ENCODE data around the gene HMGN4. TPM values are rescaled to one million over a fixed set of nuclear protein-coding genes. Genes with fewer than 3 reads are reported as not detected.
"Not testable (repeated sequence)": the region's sequence is repeated elsewhere in the genome, so short reads cannot be mapped to it uniquely, and the experiment has no call there.

HMGN4 gene
- polyA plus RNA-seq, 1 experiment, result 41.4 TPM

DNA sequence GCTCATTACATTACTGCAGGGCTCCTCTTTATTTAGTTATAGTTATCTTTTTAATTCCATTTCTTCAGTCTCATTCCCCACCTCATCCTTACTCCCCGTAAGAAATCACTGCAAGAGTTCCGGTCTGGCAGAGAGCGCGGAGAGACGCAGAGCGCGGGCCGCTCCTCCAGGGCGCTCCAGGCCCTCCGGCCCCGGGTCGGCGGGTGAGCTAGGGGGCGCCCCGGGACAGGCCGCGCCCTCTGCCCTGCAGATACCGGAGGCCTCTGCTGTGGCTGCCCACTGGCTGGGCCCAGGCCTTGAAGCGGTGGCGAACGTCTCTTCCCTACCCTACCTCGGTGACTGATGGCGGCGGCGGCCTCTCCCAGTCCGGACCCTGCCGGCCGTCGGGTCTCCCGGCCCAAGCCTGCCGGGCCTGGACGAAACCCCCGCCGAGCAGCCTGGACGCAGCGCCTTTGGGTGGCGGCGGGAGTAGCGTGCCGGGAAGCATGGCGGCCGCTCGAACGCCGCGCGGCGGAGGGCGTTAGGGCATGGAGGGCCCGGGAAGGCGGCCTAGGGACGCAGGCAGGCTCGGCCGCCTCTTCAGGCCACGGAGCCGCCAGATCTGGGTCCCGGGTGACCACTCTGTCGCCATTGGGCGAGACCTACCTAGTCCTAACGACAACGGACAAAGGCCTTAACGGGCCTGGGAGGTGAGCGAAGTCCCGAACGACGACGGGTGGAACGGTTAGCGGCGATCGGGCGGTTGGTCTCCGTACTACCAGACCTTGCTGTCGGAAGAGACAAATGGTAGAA, 16.4 kb upstream of the HMGN4 start:
- H3K4me3 ChIP-seq (ENCODE audit: low read depth, low read length), result peak overlapping the region; percentile 50
- H3K27me3 ChIP-seq (ENCODE audit: control insufficient read depth, insufficient read depth, low read length), result no peaks in the 10 kb centered on the region
- no peaks in the 10 kb centered on the region for H3K36me3 ChIP-seq (ENCODE audit: control insufficient read depth, insufficient read depth, low read length)
- no peak for DNase-seq (ENCODE audit: low read depth)
- CTCF ChIA-PET, result interaction anchor here (0.6 to 1.2 kb wide), 6 partner anchors 11 to 327 kb away, joined by 3 to 4 read pairs (median 3); no protein-coding TSS in a partner anchor
- TF ChIP-seq, protein P1, sequence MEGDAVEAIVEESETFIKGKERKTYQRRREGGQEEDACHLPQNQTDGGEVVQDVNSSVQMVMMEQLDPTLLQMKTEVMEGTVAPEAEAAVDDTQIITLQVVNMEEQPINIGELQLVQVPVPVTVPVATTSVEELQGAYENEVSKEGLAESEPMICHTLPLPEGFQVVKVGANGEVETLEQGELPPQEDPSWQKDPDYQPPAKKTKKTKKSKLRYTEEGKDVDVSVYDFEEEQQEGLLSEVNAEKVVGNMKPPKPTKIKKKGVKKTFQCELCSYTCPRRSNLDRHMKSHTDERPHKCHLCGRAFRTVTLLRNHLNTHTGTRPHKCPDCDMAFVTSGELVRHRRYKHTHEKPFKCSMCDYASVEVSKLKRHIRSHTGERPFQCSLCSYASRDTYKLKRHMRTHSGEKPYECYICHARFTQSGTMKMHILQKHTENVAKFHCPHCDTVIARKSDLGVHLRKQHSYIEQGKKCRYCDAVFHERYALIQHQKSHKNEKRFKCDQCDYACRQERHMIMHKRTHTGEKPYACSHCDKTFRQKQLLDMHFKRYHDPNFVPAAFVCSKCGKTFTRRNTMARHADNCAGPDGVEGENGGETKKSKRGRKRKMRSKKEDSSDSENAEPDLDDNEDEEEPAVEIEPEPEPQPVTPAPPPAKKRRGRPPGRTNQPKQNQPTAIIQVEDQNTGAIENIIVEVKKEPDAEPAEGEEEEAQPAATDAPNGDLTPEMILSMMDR (IDR thresholded peaks at IDR 0.05; ENCODE audit: insufficient read depth, low read depth, low read length), result peak; percentile 29
- POLR2A ChIA-PET, result no interaction called here

DNA sequence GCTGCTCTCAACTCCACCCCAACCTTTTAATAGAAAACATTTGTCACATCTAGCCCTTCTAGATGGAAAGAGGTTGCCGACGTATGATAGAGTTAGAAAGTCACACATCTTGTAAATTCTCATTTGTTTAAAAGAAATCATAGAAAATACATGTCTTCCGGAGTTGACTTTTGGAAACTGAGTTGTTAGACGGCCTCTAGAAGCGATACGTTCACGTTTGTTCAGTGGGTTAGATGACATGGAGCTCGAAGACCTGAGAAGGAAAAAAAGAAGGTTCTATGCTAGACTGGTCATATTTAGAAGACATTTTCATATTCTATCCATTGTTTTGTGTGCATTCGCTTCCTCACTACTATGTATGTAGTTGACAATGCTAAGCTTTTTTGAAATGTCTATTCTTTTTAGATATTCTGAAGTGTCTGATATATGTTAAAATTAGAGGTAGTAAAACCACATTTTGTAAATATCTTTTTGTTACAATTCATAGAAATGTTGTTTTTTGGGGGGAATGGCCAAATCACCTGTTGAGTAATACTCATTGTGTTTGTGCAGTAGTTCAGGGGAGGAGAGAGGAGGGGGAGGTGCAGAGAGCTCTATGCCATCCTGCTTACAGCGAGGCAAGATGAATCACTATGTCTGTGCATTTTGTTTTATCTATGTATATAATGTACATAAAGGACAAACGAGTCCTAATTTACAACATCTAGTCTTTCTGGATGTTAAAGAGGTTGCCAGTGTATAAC, 15.5 kb upstream of the HMGN4 start:
- H3K36me3 ChIP-seq (ENCODE audit: control insufficient read depth, insufficient read depth, low read length); POLR2A ChIA-PET; DNase-seq (ENCODE audit: low read depth); H3K27me3 ChIP-seq (ENCODE audit: control insufficient read depth, insufficient read depth, low read length): not testable (repeated sequence)
- CTCF ChIA-PET, result interaction anchor here (0.6 to 0.7 kb wide), 2 partner anchors 253 to 328 kb away, joined by 3 read pairs; no protein-coding TSS in a partner anchor
- peak overlapping the region; percentile 50 for H3K4me3 ChIP-seq (ENCODE audit: low read depth, low read length)

DNA sequence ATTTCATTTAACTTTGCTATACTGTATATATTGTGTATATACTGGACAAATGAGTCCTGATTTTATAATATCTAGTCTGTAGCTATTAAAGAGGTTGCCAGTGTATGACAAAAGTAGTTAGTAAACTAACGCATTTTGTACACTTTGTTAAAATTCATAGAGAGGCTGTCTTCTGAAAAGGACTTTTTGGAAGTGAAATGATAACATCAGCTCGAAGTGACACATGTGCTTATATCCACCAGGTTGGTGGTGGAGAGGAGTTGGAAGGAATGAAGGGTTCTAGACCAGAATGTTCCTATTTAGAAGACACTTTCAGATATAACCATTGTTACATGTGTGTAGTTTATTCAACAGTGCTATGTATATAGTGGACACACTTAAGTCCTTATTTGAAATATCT, 13.9 kb upstream of the HMGN4 start:
- H3K36me3 ChIP-seq (ENCODE audit: control insufficient read depth, insufficient read depth, low read length); H3K4me3 ChIP-seq (ENCODE audit: low read depth, low read length); H3K27me3 ChIP-seq (ENCODE audit: control insufficient read depth, insufficient read depth, low read length); DNase-seq (ENCODE audit: low read depth): not testable (repeated sequence)
- POLR2A ChIA-PET, result interaction anchor here (0.5 kb wide), 1 partner anchor 308 kb away, joined by 4 read pairs; a partner anchor contains a TSS
- CTCF ChIA-PET, result interaction anchor here (0.9 to 1.3 kb wide), 2 partner anchors 9 to 45 kb away, joined by 3 read pairs; no protein-coding TSS in a partner anchor

DNA sequence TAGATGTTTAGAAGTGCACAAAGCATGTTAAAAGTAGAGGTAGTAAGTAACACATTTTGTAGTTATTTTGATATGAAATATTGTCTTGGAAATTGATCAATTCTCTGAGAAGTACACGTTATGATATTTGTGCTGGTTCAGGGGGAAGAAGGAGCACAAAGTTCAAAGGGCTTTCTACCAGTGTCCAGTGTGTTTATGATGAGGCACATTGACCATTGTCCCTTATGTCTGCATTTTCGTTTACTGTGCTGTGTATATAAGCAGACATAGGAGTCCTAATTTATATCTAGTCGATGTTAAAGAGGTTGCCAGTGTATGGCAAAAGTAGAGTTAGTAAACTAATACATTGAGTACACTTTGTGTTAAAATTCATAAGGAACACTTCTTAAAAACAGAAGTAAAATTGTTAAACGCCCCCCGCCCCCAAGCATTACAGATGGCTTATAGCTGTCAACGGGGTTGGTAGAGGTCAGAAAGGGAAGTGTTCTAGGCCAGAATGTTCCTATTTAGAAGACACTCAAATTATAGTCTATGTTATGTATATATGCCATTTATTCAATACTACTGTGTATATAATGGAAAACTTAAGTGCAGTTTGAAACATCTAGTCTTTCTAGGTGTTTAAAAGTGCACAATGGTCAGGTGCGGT, 13.3 kb upstream of the HMGN4 start:
- DNase-seq (ENCODE audit: low read depth), result no peak
- TF ChIP-seq, protein P1 (IDR thresholded peaks at IDR 0.05; ENCODE audit: insufficient read depth, low read depth, low read length), result no peak
- CTCF ChIA-PET, result interaction anchor here (1.3 kb wide), 1 partner anchor 8 kb away, joined by 3 read pairs; no protein-coding TSS in a partner anchor
- POLR2A ChIA-PET, result interaction anchor here (0.5 kb wide), 1 partner anchor 308 kb away, joined by 4 read pairs; a partner anchor contains a TSS
- no peak overlapping the region for H3K4me3 ChIP-seq (ENCODE audit: low read depth, low read length)
- H3K36me3 ChIP-seq (ENCODE audit: control insufficient read depth, insufficient read depth, low read length), result no peaks in the 10 kb centered on the region
- H3K27me3 ChIP-seq (ENCODE audit: control insufficient read depth, insufficient read depth, low read length), result no peaks in the 10 kb centered on the region

DNA sequence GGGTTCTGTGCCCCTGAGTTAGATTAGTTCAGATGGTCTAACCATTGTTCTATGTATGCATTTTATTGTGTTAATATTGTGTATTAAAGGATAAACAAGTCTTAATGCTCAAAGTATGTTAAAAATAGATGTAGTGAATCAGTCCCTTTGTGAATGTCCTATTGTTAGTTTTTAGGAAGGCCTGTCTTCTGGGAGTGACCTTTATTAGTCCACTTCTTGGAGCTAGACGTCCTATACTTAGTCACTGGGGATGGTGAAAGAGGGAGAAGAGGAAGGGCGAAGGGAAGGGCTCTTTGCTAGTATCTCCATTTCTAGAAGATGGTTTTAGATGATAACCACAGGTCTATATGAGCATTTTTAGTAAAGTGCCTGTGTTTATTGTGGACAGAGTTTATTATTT, 12.3 kb upstream of the HMGN4 start:
- no peak for DNase-seq (ENCODE audit: low read depth)
- H3K4me3 ChIP-seq (ENCODE audit: low read depth, low read length), result no peak overlapping the region
- CTCF ChIA-PET, result interaction anchor here (1.2 kb wide), 1 partner anchor 29 kb away, joined by 4 read pairs; no protein-coding TSS in a partner anchor
- no peaks in the 10 kb centered on the region for H3K36me3 ChIP-seq (ENCODE audit: control insufficient read depth, insufficient read depth, low read length)
- TF ChIP-seq, protein P1 (IDR thresholded peaks at IDR 0.05; ENCODE audit: insufficient read depth, low read depth, low read length), result no peak
- POLR2A ChIA-PET, result no interaction called here
- no peaks in the 10 kb centered on the region for H3K27me3 ChIP-seq (ENCODE audit: control insufficient read depth, insufficient read depth, low read length)
